GM18519 (cell line): ENCODE results near the gene SEC61G.

ENCODE experiments used
- ATAC-seq: cut with Tn5 transposase; IDR thresholded peaks from one replicate; pipeline ENCODE4 v1.9.1; 2021; ENCODE audit warnings: mild to moderate bottlenecking, moderate library complexity; ENCODE audit not compliant: unreplicated experiment, low FRiP score

SEC61G gene

DNA sequence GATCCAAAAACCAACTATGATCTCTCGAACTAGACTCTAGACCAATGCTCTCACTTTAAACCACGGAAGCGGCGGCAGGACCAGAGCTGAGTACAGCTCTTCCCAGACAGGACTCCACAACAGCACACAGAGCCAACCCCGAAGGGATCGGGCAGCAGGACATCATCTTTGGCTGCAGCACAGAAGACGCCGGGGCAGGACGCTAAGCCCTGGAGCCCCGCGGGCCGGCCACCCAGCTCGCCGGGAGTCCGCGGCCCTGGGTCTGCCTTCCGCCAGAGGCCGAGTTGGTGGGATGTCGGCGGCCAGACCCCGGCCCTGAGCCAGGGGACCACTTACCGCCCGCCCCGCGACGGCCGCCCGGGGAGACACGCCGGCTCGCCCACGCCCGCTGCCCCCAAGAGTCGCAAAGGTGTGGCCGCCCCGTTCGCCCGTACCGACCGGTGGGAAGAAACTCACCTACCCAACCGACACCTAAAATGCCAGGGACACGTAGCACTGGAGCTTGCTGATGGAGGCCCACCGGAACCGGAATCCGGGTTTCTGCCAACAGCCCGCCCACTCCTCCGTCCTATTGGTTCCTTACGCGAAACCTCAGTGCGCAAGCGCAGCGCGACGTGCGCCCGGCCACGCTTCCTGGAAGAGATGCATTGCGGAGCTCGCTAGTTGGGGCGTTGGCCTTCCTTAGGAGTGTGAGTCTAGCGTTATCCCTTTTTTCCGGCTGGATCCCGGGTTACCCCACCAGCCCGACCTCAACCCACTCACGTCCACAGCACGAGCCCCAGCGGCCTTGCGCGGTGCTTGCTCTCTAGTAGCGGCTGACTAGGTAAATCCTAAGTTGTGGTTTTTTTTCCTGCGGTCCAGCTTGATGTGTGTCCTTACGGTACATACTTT lies at the start of gene SEC61G:
Gene SEC61G (minus strand): TSS at position 510 of the 891 bp plus-strand sequence. CDS start 1,623 bp downstream, outside the sequence.
- peak; percentile 90 for ATAC-seq

DNA sequence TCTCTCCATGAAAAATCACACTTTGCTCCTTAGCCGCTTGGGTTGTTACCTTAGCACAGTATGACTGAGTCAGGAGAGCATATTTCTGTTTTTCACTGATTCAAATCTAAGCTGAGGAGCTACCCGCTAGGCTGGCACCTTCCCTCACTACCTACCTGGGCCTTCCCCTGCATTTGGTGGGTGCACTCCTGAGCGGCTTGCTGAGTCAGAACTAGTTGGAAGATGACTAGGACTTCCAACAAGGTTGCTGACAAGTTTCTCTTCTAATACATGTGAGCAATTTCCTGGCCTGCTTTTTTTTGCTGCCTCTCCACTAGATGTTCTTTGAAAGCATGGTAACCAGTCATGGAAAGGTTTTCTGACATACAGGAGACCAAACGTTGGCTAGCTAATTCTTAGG lies 43.8 kb upstream of the SEC61G start:
- ATAC-seq = peak; percentile 76

GRCh38 chr7:54802114-54802513 lies 43.1 kb upstream of the SEC61G start:
- ATAC-seq = no peak

GRCh38 chr7:54799792-54800191 lies 40.8 kb upstream of the SEC61G start:
- ATAC-seq = no peak

DNA sequence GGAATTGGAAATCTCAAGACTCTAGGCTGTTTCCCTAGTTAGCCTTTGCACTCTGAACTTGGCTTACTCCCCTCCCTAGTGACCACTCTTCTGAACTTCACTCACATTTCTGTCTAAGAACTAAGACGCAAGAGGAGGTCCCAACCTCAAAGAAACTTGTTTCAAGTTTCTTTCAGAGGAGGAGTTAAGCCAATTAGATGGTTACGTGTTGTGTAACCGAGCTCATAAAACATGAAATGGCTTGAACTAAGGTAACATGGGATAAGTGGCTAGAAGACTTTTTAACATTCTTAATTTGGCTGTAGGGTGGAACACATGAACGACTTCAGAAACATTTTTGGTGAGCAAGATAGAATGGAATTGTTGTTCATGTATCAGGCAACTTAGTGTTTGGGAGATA lies 39.5 kb upstream of the SEC61G start:
- no peak for ATAC-seq

- ATAC-seq = no peak
Measured at GRCh38 chr7:54796853-54797252, 37.8 kb upstream of the SEC61G start.

DNA sequence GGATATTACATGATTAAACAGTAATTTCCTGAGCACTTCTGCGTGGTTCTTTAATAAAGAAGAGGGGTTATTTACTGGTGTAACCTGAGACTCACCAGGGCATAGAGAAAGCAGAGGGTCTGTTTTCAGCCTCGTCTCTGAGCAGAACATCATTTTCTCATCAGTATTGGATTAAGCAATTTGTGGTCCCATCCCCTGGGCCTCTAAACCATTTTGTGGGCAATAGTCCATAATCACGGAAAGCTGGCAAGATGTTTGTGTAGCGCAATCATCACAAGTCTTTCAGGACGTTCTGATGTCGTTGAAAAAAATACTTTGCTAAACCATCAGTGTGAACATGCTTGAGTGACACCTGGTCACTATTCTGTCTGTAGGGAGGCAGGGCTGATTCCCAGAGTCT lies 37.1 kb upstream of the SEC61G start:
- ATAC-seq = no peak

GRCh38 chr7:54792383-54792782 lies 33.4 kb upstream of the SEC61G start:
- no peak for ATAC-seq

GRCh38 chr7:54788664-54789063 lies 29.7 kb upstream of the SEC61G start:
- peak; percentile 95 for ATAC-seq

DNA sequence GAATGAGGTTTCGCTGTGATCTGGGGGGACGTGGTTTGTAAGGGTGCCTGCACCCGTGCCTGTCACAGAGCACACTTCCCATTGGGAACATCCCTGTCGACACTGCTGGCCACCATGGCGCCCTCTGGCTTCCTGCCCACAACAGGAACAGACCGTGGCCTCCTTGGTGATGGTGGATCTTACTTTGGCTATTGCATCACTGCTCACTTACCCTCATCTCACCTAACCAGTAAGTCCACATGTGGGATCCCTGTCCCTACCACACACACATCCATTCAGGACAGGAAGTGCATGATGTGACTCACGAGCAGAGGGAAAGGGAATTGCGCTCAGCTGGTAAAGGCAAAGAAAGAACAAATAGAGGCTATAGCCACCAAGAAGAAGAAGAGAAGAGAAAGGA lies 26.2 kb upstream of the SEC61G start:
- ATAC-seq = no peak

DNA sequence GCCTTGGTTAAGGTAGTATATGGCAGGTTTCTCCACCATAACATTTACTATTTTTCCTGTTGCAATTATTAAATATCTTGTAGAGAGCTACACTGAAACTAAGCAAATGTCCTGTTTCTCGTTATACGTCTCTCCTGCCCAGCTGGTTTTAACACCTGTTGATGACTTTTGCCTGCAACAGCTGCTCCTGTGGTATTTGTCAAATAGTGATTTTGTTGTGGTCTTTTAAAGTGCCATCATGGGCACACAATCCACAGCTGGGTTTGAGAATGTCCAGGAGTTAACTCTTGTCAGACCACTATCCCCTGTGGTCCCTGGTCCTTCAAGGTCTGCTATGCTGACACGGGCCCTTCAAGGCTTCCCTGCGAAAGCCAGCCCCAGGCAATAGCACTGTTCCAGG lies 24.9 kb upstream of the SEC61G start:
- no peak for ATAC-seq

DNA sequence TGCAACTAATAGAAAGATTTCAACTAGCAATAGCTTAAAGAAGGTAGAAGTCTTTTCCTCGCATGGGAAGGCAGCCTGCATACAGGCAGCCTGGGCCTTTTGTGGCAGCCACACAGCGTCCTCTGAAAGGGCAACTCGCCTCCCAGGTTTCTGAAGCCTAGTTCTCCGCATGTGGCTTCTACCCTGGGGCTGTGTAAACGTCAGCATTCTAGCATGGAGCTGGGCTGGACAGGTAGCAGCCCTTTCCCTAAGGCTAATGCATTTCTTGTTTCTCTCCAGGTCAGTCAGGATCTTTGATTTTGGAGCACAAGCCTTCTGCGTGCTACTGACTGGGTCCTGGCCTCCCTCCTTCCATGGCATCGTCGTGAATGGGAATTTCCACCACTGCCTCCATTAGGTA lies 23.8 kb upstream of the SEC61G start:
- ATAC-seq = no peak

GRCh38 chr7:54782314-54782713 lies 23.3 kb upstream of the SEC61G start:
- ATAC-seq = no peak

- ATAC-seq = no peak
Measured at GRCh38 chr7:54781134-54781920, 22.3 kb upstream of the SEC61G start.

DNA sequence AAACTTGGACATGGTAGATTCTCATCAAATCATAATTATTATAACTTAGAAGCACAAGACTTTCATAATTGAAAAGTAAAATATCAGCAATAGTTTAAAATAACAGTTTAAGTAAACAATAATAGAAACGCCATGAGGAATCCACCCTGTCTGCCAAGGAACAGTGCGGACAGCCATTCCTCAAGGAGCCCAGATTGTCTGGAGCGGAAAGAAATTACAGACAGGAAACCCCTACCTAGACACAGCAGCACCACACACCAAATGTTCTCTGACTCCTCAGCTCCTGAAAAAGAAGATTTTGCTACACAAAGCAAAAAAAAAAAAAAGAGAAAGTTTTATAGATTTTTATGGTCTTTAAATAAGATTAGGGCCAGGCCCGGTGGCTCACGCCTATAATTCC lies 21.5 kb upstream of the SEC61G start:
- no peak for ATAC-seq

- ATAC-seq = no peak
Measured at GRCh38 chr7:54778696-54779540, 19.9 kb upstream of the SEC61G start.

- no peak for ATAC-seq
Measured at GRCh38 chr7:54778166-54778565, 19.2 kb upstream of the SEC61G start.

- ATAC-seq = no peak
Measured at GRCh38 chr7:54774785-54775740, 16.1 kb upstream of the SEC61G start.
